PC-3 (cell line): ENCODE measurements around the gene HEYL.

ENCODE experiments used
- CTCF ChIP-seq: fragments of 300-600 bp; sonication (generic); conservative IDR thresholded peaks from 2 replicates; pipeline ENCODE4 v1.5.1; 2017; ENCODE audit warnings: antibody characterized with exemption, low read depth, mild to moderate bottlenecking, low read length
- EZH2 ChIP-seq: fragments of 300-600 bp; sonication (generic); IDR thresholded peaks from one replicate; pipeline ENCODE4 v1.6.1; 2017; ENCODE audit warnings: antibody characterized with exemption, mild to moderate bottlenecking, low read length; ENCODE audit not compliant: unreplicated experiment
- EZH2phosphoT487 ChIP-seq: fragments of 300-600 bp; sonication (generic); IDR thresholded peaks from 2 replicates; pipeline ENCODE4 v1.6.1; 2018; ENCODE audit warnings: mild to moderate bottlenecking, antibody characterized with exemption, low read length, borderline replicate concordance

- TF ChIP-seq CTCF (no peak), EZH2 (no peak), EZH2phosphoT487 (no peak)
Observed at GRCh38 chr1:39687243-39687642, 47.8 kb upstream of the HEYL start.
